Muscle of arm (tissue), 12 donors: ENCODE results near the gene DPH3. TPM values are rescaled to one million over a fixed set of nuclear protein-coding genes. Genes with fewer than 3 reads are reported as not detected.

Experiments
- DNase-seq: peaks from one replicate; pipeline ENCODE4 v3.0.0-alpha.2; 2013
- polyA plus RNA-seq, 12 donors: library from polyadenylated mRNA; unstranded; fragments of 120-200 nt; gene quantifications; one replicate each; pipeline ENCODE4 v1.2.1, GENCODE V29; 2013; ENCODE audit not compliant: insufficient read length in 12 of 12

DPH3 gene
- polyA plus RNA-seq, 12 donors = 17.0 to 36.4 (median 29.6) TPM; not detected in 1

DNA sequence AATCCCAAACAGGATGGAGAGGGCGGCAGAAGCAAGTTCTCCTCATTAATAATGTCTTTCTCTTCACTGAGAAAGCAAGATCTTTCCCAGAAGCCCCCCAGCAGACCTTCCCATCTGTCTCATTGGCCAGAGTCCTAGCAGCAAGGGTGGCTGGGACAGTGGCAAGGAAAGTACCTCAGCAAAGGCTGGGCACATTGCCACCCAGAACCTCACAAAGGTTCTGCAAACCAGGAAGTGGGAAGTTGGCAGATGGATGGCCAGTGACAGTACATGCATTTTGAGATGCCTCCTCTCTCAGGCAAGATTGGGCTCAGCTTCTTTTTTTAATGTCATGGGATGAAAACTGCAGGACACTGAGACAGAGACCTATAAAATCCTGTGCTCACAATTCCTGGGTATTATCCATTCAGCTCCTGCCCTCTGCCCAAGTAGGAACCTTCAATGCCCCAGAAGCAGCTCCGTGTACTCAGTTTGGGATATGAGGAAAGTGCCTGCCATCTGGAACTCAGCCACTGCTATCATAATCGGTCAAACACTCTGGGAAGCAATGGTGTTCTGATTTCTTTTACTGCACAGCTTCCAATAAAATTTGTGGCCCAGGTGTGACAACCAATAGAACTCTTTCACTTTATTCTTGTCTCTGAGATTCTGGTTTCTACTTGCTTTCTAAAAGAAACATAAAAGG lies 25.5 kb downstream of the DPH3 start:
- no peak for DNase-seq

DNA sequence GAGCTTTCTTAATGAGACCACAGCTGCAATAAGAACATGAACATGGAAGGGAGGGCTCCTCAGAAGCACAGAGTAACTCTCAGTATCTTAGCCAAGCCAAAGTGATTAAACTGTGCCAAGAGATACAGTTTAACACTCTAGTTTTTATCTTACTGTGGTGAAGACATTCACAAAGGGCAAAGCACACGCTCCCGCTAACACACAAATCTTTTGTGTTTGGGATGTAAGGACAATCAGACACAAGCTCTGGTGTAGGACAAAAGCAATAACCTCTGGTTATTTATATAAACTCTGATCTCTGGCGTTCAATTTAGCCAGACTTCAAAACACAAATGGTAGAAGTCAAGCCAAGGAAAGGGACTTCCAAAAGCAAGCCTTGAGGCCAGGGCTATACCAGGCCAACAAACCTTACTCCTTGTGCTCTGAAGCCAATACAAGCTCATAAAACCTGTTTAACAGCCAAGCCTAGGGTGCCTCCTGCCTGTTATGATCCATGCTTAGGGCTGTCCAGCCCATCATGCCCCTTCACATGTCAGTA lies 27.8 kb downstream of the DPH3 start:
- DNase-seq = no peak

DNA sequence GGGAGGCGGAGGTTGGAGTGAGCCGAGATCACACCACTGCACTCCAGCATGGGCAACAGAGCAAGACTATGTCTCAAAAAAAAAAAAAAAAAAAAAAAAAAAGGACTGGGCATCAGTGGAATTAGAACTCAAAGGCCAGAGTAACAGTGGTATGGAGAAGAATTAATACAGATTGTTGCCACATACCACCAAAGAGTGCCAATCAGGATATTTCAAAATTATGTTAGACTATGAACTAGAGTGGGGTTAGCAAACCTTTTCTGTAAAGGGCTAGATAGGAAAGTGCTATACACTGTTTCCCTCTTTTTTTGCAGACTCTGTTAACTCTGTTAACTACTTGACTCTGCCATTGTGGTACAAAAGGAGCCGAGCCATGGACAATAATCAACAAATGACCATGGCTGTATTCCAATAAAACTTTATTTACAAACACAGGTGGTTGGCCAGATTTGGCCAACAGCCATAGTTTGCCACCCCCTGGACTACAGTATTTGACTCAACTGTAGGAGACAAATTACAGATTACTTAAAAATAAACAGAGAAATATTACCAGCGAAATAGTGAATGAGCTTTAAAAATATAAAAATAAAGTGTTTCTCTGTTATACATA lies 28.6 kb downstream of the DPH3 start:
- DNase-seq = no peak

DNA sequence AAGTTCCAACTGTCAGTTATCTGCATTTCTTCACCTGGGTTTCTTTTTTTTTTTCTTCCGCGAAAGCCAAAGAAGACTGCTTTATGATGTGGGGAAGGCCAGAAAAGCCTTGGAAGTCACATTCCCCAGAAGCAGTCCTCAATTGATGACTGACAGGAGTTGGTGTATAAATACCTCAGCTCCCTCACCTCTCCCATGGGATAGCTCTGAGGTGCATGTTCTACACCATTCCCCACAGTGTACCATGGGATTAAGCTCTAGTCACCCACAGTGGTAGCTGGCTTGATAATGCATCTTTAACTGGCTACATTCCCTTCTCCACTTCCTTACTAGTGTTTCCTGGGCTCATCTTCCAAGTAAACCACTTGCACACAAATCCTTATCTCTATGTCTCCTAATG lies 30.5 kb downstream of the DPH3 start:
- DNase-seq = no peak

DNA sequence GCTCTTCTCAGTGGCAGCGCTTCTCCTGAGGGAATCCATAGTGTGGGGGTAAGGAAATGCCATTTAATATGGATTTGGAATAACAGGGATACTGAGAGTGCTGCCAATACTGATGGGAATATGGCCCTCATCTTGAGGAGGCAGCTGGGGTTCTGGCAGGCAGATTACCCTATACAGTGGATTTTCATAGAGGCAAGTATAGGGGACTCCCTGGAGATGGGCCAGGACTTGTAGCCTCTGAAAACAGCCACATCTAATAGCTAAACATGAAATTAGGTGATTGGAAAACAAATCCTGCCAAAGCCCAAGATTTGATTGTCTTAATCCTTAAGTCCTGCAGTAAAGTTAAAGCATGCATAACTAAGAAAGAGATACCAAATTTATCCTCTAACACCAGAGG lies 30.9 kb downstream of the DPH3 start:
- DNase-seq = no peak

DNA sequence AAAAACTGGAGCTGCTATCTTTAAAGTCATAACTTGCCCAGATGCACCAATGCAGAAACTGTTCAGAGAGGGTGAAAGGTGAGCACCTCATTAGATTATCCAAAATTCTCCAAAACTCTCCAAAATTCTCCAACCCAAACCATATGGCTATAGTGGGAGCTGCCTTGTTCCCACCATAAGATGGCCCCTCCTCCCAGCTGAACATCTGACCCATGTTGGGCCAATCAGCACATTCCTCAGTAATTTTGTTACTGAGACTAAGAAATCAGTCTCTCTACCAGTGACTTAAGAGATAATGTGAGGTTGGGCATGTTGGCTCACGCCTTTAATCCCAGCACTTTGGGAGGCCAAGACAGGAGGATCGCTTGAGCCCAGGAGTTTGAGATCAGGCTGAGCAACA lies 32.8 kb downstream of the DPH3 start:
- no peak for DNase-seq

DNA sequence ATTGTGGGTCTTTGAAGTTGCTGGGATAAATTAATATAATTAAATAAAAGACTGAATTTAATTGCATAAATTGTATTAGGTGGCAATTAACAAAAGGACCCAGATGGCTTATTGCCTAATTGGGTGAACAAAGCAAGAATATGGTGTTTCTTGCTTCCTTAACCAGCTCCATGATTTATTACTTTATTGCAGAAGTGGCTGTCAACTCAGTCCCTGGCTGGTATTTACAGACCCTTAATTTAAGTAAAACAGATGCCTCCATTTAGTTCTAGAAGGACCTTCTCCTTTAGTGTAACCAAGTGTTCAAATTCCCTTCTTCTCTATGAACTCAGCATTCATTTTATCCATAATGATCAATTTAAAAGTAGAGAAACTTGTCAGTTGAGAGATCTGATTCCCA lies 35.1 kb downstream of the DPH3 start:
- no peak for DNase-seq

DNA sequence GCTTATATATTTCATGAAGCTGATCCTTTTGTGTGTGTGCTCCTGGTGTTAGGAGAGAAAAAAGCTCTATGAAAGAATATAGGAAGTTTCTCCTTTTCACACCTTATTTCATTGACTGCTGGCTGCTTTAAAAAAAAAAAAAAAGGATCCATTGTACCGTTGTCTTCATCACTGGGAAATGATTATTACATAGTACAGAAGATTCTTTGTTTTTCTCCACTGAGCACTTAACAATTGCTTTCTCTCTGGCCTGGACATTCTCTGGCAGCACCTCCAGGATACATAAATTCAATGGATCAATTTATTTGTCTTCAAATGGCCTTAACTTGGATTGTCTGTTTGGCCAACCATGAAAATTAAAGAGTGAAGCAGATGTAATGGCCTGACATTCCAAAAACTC lies 37.2 kb downstream of the DPH3 start:
- no peak for DNase-seq

DNA sequence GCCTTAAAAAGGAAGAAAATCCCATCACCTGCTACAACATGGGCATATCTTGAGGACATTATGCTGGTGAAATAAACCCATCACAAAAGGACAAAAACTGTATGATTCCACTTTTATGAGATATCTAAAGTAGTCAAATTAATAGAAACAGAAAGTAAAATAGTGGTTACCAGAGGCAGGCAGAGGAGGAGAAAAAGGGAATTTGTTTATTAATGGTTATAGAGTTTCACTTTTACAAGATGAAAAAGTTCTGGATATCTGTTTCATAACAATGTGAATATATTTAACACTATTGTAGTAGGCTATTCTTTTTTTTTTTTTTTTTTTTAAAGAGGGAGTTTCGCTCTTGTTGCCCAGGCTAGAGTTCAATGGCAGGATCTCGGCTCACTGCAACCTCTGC lies 40.4 kb downstream of the DPH3 start:
- DNase-seq = no peak

DNA sequence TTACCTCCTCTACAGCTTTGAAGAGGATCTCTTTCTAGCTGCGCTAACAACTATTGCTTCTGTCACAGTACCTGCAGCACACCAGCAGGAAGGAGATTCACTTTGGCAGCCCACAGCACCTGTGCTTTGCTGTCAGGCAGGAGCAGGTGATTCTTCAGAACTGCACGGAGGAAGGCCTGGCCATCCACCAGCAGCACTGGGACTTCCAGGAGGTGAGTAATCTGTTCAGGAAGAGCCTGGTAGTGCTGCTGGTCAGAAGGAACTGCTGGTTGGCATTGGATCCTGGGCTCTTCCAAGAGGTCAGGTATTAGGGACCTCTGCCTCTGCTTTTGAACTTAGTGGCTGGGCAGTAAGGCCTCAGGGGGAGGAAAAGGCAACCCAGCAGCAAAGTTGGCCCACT lies 42.2 kb downstream of the DPH3 start:
- DNase-seq = no peak

DNA sequence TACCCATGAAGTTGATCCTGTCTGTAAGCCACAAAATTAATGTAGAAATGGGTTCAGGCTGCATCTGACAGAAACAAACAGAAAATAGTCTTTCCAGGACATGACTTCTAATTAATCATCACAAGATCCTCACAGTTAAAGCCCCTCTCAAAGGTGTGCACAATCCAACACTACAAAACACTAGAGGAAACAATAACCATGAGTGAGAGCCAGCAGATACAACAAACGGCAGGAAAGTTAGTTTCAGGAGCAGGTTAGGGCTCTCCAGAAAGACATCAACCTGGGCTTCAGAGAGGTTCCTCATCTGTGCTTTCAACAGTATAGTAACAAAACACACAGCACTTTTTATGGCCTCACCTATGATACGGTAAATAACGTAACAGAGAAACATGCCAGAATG lies 42.8 kb downstream of the DPH3 start:
- no peak for DNase-seq

DNA sequence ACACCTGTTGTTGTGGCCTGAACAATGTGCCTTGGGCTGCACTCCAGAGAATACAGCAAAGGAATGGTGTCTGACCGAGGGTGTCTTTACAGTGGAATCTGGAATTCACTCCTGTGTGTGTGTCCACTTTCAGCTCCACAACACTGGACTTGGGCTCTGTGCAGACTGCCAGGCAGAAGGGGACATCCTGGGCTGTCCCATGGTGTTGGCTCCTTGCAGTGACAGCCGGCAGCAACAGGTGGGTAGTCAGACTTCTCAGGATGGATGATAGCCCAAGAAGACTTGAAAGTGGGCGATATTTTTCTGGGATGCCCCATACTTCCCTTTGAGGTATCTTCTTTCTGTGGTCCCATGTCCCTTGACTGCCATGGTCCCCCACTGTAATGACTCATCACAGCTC lies 45.0 kb downstream of the DPH3 start:
- DNase-seq = no peak

DNA sequence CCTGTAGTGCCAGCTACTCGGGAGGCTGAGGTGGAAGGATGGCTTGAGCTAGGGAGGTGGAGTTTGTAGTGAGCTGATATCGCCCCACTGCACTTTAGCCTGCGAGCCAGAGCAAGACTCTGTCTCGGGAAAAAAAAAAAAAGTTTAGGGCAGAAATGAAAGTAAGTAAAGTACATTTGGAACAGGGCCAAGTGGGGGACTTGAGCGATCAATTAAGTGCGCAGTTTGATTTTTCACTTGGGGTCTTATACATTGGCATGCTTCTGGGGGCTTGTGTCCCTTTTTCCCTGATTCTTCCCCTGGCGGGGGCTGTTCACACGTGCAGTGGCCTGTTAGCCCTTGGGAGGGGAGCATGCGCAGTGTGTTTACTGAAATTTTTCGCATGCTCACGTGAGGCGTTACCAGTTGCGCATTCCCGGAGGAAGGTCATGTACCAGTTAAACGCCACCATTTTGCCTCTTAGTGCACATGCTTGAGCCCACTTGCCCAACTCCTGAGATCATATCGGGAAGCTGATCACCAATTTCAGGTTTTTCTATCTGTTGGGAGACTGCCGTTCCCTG lies 48.3 kb downstream of the DPH3 start:
- DNase-seq = no peak

DNA sequence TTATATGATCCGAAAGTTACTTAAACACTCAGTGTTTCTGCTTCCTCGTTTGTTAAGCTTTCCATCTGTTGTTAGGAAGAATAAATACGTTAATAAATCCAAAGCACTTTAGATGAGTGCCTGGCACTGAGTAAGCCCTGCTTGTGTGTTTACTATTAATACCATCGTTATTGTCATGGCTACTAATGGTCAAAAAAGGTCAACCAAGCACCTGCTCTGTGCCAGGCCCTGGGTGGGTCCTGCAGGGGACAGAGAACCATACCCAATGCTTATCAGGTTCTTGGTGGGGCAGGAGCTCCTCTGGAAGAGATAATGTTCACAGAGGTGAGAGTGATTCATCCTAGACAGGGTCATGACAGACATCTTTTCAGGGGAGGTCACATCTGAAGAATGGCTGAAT lies 50.4 kb downstream of the DPH3 start:
- no peak for DNase-seq

DNA sequence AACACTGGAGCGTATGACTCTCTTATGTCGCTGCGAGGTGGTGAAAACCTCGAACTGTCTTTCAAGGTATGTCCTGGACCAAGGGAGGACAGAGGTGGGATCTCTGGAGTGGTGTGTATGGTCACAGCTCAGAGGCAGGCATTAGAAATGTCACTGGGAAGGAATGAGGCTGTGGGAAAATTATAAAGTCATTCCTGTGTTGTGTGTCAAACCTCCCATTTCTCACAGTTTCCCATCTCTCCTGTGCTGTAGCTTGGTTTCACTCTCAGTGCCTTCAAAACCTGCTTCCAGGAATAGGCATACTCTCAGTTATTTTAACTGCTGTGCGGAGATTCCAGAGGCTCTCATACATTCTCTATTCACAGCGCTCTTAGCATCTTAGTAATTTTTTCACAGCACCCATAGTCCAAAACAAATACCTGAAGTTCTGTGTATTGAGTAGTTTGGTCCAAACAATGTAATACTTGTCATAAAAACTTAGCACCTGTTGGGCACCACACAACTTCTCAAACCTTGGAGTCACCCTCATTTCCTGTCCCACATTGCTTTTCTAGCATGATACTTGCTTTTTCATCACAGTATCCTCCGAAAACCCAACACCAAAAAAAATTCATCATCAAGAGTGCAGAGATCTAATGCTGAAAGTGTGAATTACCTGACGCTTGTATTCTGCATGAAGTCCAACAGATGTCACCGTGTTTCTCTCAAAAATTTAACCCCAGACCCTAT lies 53.4 kb downstream of the DPH3 start:
- no peak for DNase-seq

Other genes starting within 250 kb of the DPH3 start
- 1 to 10 TPM in 8 of 12 donors, under 1 TPM in 2, not detected in 2; 0.24 to 6.6 (median 1.3) TPM for gene GALNT15, start 90.3 kb downstream of the DPH3 start, polyA plus RNA-seq
- 10 to 100 TPM in 6 of 12 donors, 1 to 10 TPM in 5, not detected in 1; 8.2 to 19.6 (median 10.2) TPM for gene OXNAD1, start 269 bp upstream of the DPH3 start, polyA plus RNA-seq
- gene RFTN1, start 248.8 kb upstream of the DPH3 start, polyA plus RNA-seq = 10 to 100 TPM in 11 of 12 donors, not detected in 1; 10.4 to 29.6 (median 14.1) TPM